Small intestine (tissue), 7 donors: ENCODE data around the gene MAPK11. TPM values are rescaled to one million over a fixed set of nuclear protein-coding genes. Genes with fewer than 3 reads are reported as not detected.
"Not testable (repeated sequence)": the region's sequence is repeated elsewhere in the genome, so short reads cannot be mapped to it uniquely, and the experiment has no call there.

Experiments
- DNase-seq, 2 donors: peaks; one replicate each; pipeline versions ENCODE4 v3.0.0 to v3.0.0-alpha.2; 2013
- FAIRE-seq: peaks from 2 replicates; lab custom pipeline; 2012; peaks lifted over from hg19 to GRCh38; lab: Jason Lieb, UNC
- H3K27ac ChIP-seq, 3 donors: one replicate each; pipeline ENCODE4 v1.5.1; 2013; ENCODE audit warnings: low read length in 2 of 3, mild to moderate bottlenecking in 2 of 3, control low read depth in 1 of 3, inconsistent platforms in 1 of 3, low read depth in 1 of 3, moderate library complexity in 1 of 3
- H3K27me3 ChIP-seq, 3 donors: one replicate each; pipeline ENCODE4 v1.6.1; 2013; ENCODE audit warnings: low read length in 3 of 3, inconsistent platforms in 1 of 3; ENCODE audit not compliant: control insufficient read depth in 3 of 3, insufficient read depth in 3 of 3
- H3K36me3 ChIP-seq, 3 donors: one replicate each; pipeline ENCODE4 v1.6.1; 2013; ENCODE audit warnings: low read length in 3 of 3, inconsistent platforms in 1 of 3, low read depth in 1 of 3, mild to moderate bottlenecking in 1 of 3, moderate library complexity in 1 of 3; ENCODE audit not compliant: control insufficient read depth in 3 of 3, insufficient read depth in 2 of 3
- H3K4me1 ChIP-seq, 3 donors: one replicate each; pipeline ENCODE4 v1.6.1; 2013; ENCODE audit warnings: low read length in 2 of 3, inconsistent platforms in 1 of 3, low read depth in 1 of 3, mild to moderate bottlenecking in 1 of 3, moderate library complexity in 1 of 3; ENCODE audit not compliant: control insufficient read depth in 3 of 3, insufficient read depth in 2 of 3
- H3K4me3 ChIP-seq, 3 donors: one replicate each; pipeline ENCODE4 v1.5.1; 2013; ENCODE audit warnings: low read length in 3 of 3, control low read depth in 1 of 3, inconsistent platforms in 1 of 3, low read depth in 1 of 3, mild to moderate bottlenecking in 1 of 3, moderate library complexity in 1 of 3
- H3K9me3 ChIP-seq, 2 donors: one replicate each; pipeline ENCODE4 v1.6.1; 2013; ENCODE audit warnings: low read depth in 1 of 2, low read length in 1 of 2; ENCODE audit not compliant: control insufficient read depth in 2 of 2, insufficient read depth in 1 of 2
- WGBS, 3 donors: extraction: QIAGEN DNeasy Blood & Tissue Kit; methylation state at CpG; one replicate each; pipeline ENCODE4 v1.1.7; 2013; 5-methylcytosine and 5-hydroxymethylcytosine counted together
- polyA plus RNA-seq, 4 donors: library from polyadenylated mRNA; stranded (reverse) in 3 of 4; unstranded in 1 of 4; fragments of 200-250 nt in 3 of 4; fragments of 120-200 nt in 1 of 4; gene quantifications; one replicate each; pipeline versions ENCODE4 v1.2.1 to v1.2.3, GENCODE V29; 2013
- donor health status: healthy with polysubstance abuse.
- donor health status: control.
- donor health status: control.
- donor health status: Bipolar disorder and iron deficiency.
- donor health status: healthy.

The MAPK11 gene
- polyA plus RNA-seq, 4 donors, result 2.2 to 7.9 (median 2.4) TPM; not detected in 1

DNA sequence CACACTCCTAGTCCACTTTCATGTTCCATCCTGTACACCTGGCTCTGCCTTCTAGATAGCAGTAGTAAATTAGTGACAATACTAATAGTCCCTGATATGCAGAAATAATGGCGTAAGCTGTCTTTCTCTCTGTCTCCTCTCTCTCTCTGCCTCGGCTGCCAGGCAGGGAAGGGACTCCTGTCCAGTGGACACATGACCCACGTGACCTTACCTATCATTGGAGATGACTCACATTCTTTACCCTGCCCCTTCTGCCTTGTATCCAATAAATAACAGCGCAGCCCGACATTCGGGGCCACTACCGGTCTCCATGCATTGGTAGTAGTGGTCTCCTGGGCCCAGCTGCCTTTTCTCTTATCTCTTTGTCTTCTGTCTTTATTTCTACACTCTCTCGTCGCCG, 3.6 kb upstream of the MAPK11 start:
- not testable (repeated sequence) for DNase-seq

DNA sequence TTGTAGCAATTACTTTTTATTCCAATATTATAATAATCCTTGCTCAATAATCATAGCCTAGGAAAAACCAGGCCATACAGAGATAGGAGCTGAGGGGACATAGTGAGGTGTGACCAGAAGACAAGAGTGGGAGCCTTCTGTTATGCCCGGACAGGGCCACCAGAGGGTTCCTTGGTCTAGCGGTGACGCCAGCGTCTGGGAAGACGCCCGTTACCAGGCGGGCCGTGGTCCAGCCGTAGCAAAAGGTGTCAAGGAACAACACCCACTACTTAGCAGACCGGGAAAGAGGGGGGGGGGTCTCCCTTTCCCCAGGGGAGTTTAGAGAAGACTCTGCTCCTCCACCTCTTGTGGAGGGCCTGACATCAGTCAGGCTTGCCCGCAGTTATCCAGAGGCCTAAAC, 3.2 kb upstream of the MAPK11 start:
- Histone ChIP-seq H3K27me3 (peaks cover 0 to 28% (median 0%) of the 10 kb centered on the region in 3 donors), H3K4me1 (peaks cover 2 to 17% (median 8%) of the 10 kb centered on the region in 3 donors), H3K36me3 (peaks cover 12 to 47% (median 15%) of the 10 kb centered on the region in 3 donors)
- not testable (repeated sequence) for H3K4me3 ChIP-seq, FAIRE-seq, H3K9me3 ChIP-seq, H3K27ac ChIP-seq, DNase-seq
- WGBS, 3 donors, result 33 to 60% (median 47%) methylated on average over 10 to 11 of the region's 11 CpGs

More for the DNA sequence above, 3.6 kb upstream of the MAPK11 start:
- H3K27ac ChIP-seq, H3K9me3 ChIP-seq, H3K4me3 ChIP-seq, FAIRE-seq: not testable (repeated sequence)
- H3K4me1 ChIP-seq, result peaks cover 2 to 17% (median 8%) of the 10 kb centered on the region in 3 donors
- 80 to 85% (median 83%) methylated on average over 9 to 10 of the region's 10 CpGs for WGBS, 3 donors
- peaks cover 12 to 51% (median 16%) of the 10 kb centered on the region in 3 donors for H3K36me3 ChIP-seq
- peaks cover 0 to 23% (median 0%) of the 10 kb centered on the region in 3 donors for H3K27me3 ChIP-seq

DNA sequence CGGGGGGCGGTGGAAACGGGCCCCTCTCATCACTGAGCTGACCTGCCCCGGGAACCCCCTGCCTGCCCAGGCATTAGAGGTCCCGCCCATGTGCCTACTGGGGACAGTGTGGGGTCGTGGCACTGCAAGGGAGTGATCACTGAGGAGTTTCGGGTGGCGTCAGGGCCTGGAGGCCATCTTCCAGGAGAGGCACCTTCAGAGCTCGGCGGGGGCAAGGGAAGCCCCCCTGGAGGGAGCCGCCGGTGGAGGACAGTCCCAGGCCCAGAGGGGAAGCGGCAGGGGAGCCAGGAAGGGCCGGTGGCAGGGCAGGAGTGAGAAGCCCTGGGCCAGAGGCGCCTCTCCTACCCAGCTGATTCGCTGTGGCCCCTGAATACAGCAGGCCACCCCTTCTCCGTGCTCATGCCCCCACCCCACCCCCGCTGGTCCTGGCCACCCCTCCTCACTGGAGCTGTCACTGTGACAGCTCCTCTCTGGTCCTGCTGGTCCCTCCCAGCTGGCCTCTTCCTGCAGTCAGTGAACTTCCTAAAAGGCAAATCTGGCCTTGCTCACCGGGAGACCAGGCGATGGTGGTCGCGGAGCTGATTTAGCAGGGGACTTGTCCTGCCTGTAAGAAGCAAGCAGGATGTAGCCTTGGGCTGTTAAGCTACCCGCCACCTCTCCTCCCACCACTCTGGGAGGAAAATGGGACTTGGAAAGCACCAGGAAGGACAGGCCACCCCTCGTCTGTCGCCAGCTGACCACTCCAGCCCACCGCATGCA, 2.0 kb upstream of the MAPK11 start:
- no peak overlapping the region for H3K27ac ChIP-seq
- FAIRE-seq (no peak), DNase-seq (no peak)
- no peaks in the 10 kb centered on the region for H3K9me3 ChIP-seq
- 42 to 54% (median 43%) methylated on average over 17 to 26 of the region's 26 CpGs for WGBS, 3 donors
- H3K4me1 ChIP-seq, result peaks cover 2 to 23% (median 8%) of the 10 kb centered on the region in 3 donors
- peaks cover 5 to 36% (median 11%) of the 10 kb centered on the region in 3 donors for H3K36me3 ChIP-seq
- H3K4me3 ChIP-seq, result no peak overlapping the region
- peaks cover 0 to 36% (median 0%) of the 10 kb centered on the region in 3 donors for H3K27me3 ChIP-seq

DNA sequence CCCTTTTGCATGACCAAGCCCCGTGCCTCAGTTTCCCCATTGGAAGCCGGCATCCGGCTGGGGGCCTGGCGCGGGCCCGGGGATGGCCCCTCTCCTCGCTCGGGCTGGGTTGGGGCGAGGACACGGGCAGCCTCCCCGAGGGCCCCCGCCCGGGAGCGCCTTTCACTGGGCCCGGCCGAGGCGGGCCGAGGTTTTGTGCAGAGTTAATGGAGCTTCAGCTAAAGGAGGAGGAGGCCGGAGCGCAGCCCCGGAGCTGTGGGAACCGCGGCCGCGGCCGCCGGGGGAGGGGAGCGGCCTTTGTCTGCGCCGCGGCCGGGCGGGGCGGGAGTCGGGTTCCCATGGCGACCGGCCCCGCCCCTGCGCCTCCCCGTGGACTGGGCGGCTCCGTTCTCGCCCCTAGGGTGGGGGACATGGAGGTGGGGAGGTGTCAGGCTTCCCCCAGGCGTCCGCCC, 1.4 kb upstream of the MAPK11 start:
- H3K36me3 ChIP-seq, result peaks cover 3 to 29% (median 8%) of the 10 kb centered on the region in 3 donors
- H3K27me3 ChIP-seq, result peaks cover 0 to 43% (median 0%) of the 10 kb centered on the region in 3 donors
- peak overlapping the region; percentile 8 to 48 (median 36) for H3K4me3 ChIP-seq
- no peak overlapping the region for H3K27ac ChIP-seq
- DNase-seq (peak; percentile 60 to 63), FAIRE-seq (no peak)
- no peaks in the 10 kb centered on the region for H3K9me3 ChIP-seq
- peaks cover 2 to 24% (median 8%) of the 10 kb centered on the region in 3 donors for H3K4me1 ChIP-seq
- 0 to 1% (median 0%) methylated on average over 8 to 45 of the region's 45 CpGs for WGBS, 3 donors

DNA sequence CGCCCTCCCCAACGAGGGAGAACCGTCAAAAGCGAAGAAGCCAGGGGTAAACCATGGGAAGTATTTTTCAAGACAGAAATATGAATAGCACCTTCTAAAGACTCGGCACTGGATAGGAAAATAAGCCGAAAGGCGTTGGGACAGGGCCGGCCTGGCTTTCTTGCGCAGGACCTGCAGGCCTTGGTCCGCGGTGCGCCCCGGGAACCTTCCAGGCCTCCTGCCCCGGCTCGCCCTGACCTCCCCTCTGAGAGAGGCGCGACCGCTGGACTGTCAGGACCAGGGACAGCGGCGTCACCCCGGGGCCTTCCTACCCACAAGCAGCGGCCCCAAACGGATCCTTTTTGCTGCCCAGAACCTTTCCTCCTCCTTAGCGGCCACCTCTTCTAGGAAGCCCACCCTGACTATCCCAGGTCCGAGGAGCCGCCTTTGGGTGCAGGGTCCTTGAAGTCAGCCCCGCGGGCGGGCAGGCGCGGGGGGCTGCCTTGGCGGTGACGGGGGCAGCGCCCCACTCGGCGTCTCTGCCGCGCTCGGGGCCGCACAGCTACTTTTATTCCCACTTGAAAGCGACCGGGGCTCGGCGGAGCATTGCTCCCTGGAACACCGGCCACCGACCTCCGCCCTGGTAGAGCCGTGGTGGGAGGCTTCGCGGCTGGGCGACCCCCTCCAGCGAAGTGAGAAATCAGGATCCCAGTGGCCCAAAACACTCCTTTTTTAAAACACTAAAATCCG, 650 bp upstream of the MAPK11 start:
- Histone ChIP-seq H3K9me3 (no peaks in the 10 kb centered on the region), H3K4me3 (peak overlapping the region; percentile 35 to 53 (median 48)), H3K4me1 (peaks cover 2 to 24% (median 8%) of the 10 kb centered on the region in 3 donors), H3K36me3 (peaks cover 0 to 22% (median 4%) of the 10 kb centered on the region in 3 donors), H3K27me3 (peaks cover 0 to 50% (median 0%) of the 10 kb centered on the region in 3 donors), H3K27ac (peak overlapping the region in 1 of 3 donors; percentile 46)
- WGBS, 3 donors, result 1 to 4% (median 2%) methylated on average over 53 of the region's 53 CpGs
- FAIRE-seq, result no peak
- DNase-seq, result peak; percentile 42 to 84

DNA sequence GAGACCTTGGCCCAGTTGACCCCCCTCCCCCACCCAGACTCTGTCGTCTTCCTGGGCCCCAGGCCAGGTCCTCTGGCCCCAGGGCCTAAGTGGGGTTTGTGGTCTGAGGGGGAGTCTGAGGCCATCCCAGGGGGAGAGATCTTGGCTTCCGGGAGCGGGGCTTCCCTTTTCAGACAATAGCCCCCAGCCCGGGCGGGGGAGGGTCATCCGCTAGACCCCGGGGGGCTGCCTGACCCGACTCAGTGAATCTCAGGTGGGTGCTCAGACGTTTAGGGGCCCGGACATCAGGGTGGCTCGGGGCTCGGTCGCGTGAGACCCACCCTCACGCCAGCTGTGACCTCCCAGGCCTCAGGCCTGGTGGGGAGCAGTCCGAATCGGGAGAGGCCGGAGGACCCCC, 609 bp downstream of the MAPK11 start:
- peaks cover 0 to 53% (median 0%) of the 10 kb centered on the region in 3 donors for H3K27me3 ChIP-seq
- peak overlapping the region; percentile 15 to 53 (median 35) for H3K4me3 ChIP-seq
- 10 to 15% (median 10%) methylated on average over 17 to 18 of the region's 18 CpGs for WGBS, 3 donors
- DNase-seq (no peak), FAIRE-seq (no peak)
- H3K9me3 ChIP-seq, result no peaks in the 10 kb centered on the region
- H3K36me3 ChIP-seq, result peaks cover 0 to 11% (median 0%) of the 10 kb centered on the region in 3 donors
- no peak overlapping the region for H3K27ac ChIP-seq
- peaks cover 2 to 24% (median 8%) of the 10 kb centered on the region in 3 donors for H3K4me1 ChIP-seq

DNA sequence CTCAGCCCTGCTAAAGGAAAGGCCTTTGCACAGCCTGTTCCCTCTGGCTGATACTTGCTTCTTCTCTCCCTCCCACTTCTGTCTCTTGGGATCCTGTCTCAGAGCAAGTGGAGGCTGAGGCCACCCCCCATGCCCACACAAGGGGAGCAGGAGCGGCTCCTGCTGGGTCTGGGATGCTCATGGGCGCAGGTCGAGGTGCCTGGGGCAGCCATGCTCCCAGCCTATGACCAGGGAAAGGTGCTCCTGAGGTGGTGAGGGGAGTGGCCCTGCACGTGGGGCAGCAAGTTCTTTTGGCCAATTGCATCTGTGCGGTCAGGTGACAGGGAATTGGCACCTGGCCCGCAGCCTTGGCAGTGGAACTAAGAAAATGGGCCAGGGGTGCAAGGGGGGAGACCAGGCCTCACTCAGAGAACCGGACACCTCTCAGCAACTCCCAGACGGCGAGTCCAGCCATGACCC, 1.5 kb downstream of the MAPK11 start:
- H3K36me3 ChIP-seq, result peaks cover 0 to 5% (median 0%) of the 10 kb centered on the region in 3 donors
- peaks cover 2 to 24% (median 8%) of the 10 kb centered on the region in 3 donors for H3K4me1 ChIP-seq
- no peak overlapping the region for H3K4me3 ChIP-seq
- 25 to 45% (median 37%) methylated on average over 9 of the region's 9 CpGs for WGBS, 3 donors
- H3K9me3 ChIP-seq, result no peaks in the 10 kb centered on the region
- H3K27ac ChIP-seq, result no peak overlapping the region
- FAIRE-seq, result no peak
- peaks cover 0 to 54% (median 0%) of the 10 kb centered on the region in 3 donors for H3K27me3 ChIP-seq
- peak in 1 of 2 donors; percentile 56 for DNase-seq
